NCI-H2029 treated with DMSO at 0.1 percent for 48 hours (cell line): ENCODE data around the gene PSTPIP1.
"Not testable (repeated sequence)": the region's sequence is repeated elsewhere in the genome, so short reads cannot be mapped to it uniquely, and the experiment has no call there.

ENCODE experiments used
- DNase-seq: peaks from one replicate; lab custom pipeline; 2025; lab: John Stamatoyannopoulos, UW

PSTPIP1 gene

GRCh38 chr15:76994971-76995945 is at the start of gene PSTPIP1:
Gene PSTPIP1 (plus strand): TSS chr15:76995126. CDS start chr15:76995574, 448 bp downstream.
- no peak for DNase-seq

- DNase-seq = no peak
Measured at GRCh38 chr15:76945494-76946093, 49.3 kb upstream of the PSTPIP1 start.

- no peak for DNase-seq
Measured at GRCh38 chr15:76947454-76947853, 47.5 kb upstream of the PSTPIP1 start.

GRCh38 chr15:76951220-76951619 is 43.7 kb upstream of the PSTPIP1 start:
- DNase-seq = no peak

GRCh38 chr15:76953913-76954312 is 41.0 kb upstream of the PSTPIP1 start:
- DNase-seq = no peak

- no peak for DNase-seq
Measured at GRCh38 chr15:76954744-76955143, 40.2 kb upstream of the PSTPIP1 start.

- no peak for DNase-seq
Measured at GRCh38 chr15:76961268-76962011, 33.5 kb upstream of the PSTPIP1 start.

- DNase-seq = no peak
Measured at GRCh38 chr15:76962337-76963013, 32.5 kb upstream of the PSTPIP1 start.

- DNase-seq = no peak
Measured at GRCh38 chr15:76963596-76963995, 31.3 kb upstream of the PSTPIP1 start.

- no peak for DNase-seq
Measured at GRCh38 chr15:76964157-76964556, 30.8 kb upstream of the PSTPIP1 start.

GRCh38 chr15:76966051-76966450 is 28.9 kb upstream of the PSTPIP1 start:
- DNase-seq = not testable (repeated sequence)

- no peak for DNase-seq
Measured at GRCh38 chr15:76967067-76967466, 27.9 kb upstream of the PSTPIP1 start.

- DNase-seq = no peak
Measured at GRCh38 chr15:76968306-76968705, 26.6 kb upstream of the PSTPIP1 start.

GRCh38 chr15:76972389-76973361 is 22.3 kb upstream of the PSTPIP1 start:
- no peak for DNase-seq

- no peak for DNase-seq
Measured at GRCh38 chr15:76973362-76973743, 21.6 kb upstream of the PSTPIP1 start.

GRCh38 chr15:76973906-76974305 is 21.0 kb upstream of the PSTPIP1 start:
- DNase-seq = no peak

- no peak for DNase-seq
Measured at GRCh38 chr15:76974456-76975036, 20.4 kb upstream of the PSTPIP1 start.

- no peak for DNase-seq
Measured at GRCh38 chr15:76976141-76976540, 18.8 kb upstream of the PSTPIP1 start.

GRCh38 chr15:76976572-76977270 is 18.2 kb upstream of the PSTPIP1 start:
- no peak for DNase-seq
